Colonic mucosa (tissue), 4 donors: ENCODE results near the gene PTPRT. TPM values are rescaled to one million over a fixed set of nuclear protein-coding genes. Genes with fewer than 3 reads are reported as not detected.

Experiments
- DNase-seq: peaks from one replicate; pipeline ENCODE4 v3.0.0-alpha.2; 2020
- H3K27ac ChIP-seq: fragments of 200-600 bp; one replicate; pipeline ENCODE4 v1.8.0; 2021
- H3K27me3 ChIP-seq: fragments of 200-600 bp; one replicate; pipeline ENCODE4 v1.8.0; 2021
- H3K36me3 ChIP-seq: fragments of 200-600 bp; one replicate; pipeline ENCODE4 v1.8.0; 2021
- H3K4me1 ChIP-seq: fragments of 200-600 bp; one replicate; pipeline ENCODE4 v1.8.0; 2021; ENCODE audit warnings: mild to moderate bottlenecking
- H3K4me3 ChIP-seq: fragments of 200-600 bp; one replicate; pipeline ENCODE4 v1.8.0; 2021
- H3K9ac ChIP-seq, 2 donors: one replicate each; pipeline ENCODE4 v1.7.0; 2013; ENCODE audit warnings: control low read depth in 2 of 2, low read depth in 2 of 2, low read length in 2 of 2
- H3K9me3 ChIP-seq: fragments of 200-600 bp; one replicate; pipeline ENCODE4 v1.8.0; 2021
- intact Hi-C: fragments of 100-400 bp; cut with DNase I; formaldehyde crosslinking; loops from one replicate; pipeline ENCODE4 v1.14.1; 2022
- total RNA-seq, 2 donors: library from RNA; stranded (reverse); fragmentation: NEBNext Ultra II Directional in 1 of 2; extraction: Animal tissue kit (Norgen Biotek cat#: 25700) in 1 of 2; gene quantifications; one replicate each; pipeline ENCODE4 v1.2.1, GENCODE V29; 2021
- TF ChIP-seq, protein P1 (sequence below): fragments of 200-600 bp; IDR thresholded peaks from one replicate; pipeline ENCODE4 v1.8.0; 2022; ENCODE audit warnings: antibody characterized with exemption, mild to moderate bottlenecking
- donor health status: healthy.
- donor health status: DM: no; HTN: no; CAD: no.
- donor health status: DM: no; HTN: no; CAD: no.

Gene PTPRT
- total RNA-seq, 2 donors from 2014 or later: 0.11 to 0.12 TPM

DNA sequence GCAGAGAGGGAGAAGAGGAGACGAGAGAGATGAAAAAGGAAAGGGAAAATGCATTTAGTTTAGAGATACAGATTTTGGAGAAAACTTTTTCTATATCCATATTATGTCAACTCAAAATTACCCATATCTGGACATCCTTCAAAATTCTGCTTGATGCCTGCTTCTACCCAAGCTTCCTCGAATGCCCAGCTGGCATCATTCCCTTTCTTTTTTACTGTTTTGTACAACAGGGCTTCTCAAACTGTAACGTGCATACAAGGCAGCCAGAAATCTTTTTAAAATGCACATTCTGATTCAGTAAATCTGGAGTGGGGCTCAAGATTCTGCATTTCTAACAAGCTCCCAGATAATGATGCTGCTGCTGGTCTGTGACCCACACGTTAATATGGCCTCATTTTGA lies 1108.8 kb downstream of the PTPRT start:
- Histone ChIP-seq H3K27ac (no peak overlapping the region), H3K9me3 (no peaks in the 10 kb centered on the region), H3K4me3 (no peak overlapping the region), H3K9ac (no peak overlapping the region), H3K27me3 (no peaks in the 10 kb centered on the region), H3K36me3 (no peaks in the 10 kb centered on the region), H3K4me1 (no peaks in the 10 kb centered on the region)
- no peak for DNase-seq
- intact Hi-C loops: no loop called here
- TF ChIP-seq, protein P1, sequence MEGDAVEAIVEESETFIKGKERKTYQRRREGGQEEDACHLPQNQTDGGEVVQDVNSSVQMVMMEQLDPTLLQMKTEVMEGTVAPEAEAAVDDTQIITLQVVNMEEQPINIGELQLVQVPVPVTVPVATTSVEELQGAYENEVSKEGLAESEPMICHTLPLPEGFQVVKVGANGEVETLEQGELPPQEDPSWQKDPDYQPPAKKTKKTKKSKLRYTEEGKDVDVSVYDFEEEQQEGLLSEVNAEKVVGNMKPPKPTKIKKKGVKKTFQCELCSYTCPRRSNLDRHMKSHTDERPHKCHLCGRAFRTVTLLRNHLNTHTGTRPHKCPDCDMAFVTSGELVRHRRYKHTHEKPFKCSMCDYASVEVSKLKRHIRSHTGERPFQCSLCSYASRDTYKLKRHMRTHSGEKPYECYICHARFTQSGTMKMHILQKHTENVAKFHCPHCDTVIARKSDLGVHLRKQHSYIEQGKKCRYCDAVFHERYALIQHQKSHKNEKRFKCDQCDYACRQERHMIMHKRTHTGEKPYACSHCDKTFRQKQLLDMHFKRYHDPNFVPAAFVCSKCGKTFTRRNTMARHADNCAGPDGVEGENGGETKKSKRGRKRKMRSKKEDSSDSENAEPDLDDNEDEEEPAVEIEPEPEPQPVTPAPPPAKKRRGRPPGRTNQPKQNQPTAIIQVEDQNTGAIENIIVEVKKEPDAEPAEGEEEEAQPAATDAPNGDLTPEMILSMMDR: no peak

DNA sequence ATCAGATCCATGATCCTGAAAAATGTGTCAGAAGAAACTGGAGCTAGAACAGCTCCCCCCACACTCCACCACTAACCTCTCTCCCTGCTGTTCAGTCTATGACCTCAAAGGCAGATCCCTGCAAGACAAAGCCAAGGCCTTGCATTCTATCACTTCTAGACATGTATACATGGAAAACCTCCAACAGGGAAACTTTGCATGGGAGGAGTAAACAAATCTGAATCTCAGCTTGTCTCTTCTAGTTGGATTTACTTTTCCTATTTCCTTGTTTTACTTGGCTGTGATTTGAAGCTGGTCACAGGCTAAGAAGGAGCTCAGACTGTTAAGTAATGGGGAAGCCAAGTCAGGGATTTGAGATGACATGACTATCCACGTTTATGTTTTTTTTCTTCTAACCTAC lies 1114.8 kb downstream of the PTPRT start:
- no peak overlapping the region for H3K4me3 ChIP-seq
- H3K27ac ChIP-seq: no peak overlapping the region
- H3K9ac ChIP-seq: no peak overlapping the region
- no peaks in the 10 kb centered on the region for H3K4me1 ChIP-seq
- no peaks in the 10 kb centered on the region for H3K36me3 ChIP-seq
- DNase-seq: no peak
- intact Hi-C loops: no loop called here
- no peaks in the 10 kb centered on the region for H3K9me3 ChIP-seq
- no peaks in the 10 kb centered on the region for H3K27me3 ChIP-seq
- TF ChIP-seq, protein P1: no peak

DNA sequence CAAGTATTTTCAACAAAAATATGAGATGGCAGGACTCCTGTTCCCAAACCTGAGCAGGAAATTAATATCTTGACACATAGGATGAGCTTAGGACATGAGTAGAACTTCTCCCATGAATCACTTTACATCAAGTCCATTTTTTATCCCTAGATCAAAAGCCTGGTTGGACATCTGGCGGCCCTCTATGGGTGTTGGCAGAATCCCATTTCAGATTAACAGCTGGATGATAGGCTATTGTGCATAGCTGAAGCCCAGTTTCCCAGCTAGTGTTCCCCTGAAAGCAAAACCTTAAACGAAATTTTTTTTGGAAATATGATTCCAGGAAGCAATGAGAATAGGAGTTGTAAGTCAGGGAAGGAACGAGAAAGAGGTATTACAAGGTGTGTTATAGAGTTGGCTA lies 1122.1 kb downstream of the PTPRT start:
- no peak overlapping the region for H3K9ac ChIP-seq
- no peaks in the 10 kb centered on the region for H3K36me3 ChIP-seq
- intact Hi-C loops: no loop called here
- no peak overlapping the region for H3K27ac ChIP-seq
- H3K27me3 ChIP-seq: no peaks in the 10 kb centered on the region
- DNase-seq: no peak
- H3K9me3 ChIP-seq: no peaks in the 10 kb centered on the region
- H3K4me1 ChIP-seq: no peaks in the 10 kb centered on the region
- no peak overlapping the region for H3K4me3 ChIP-seq
- TF ChIP-seq, protein P1: no peak

DNA sequence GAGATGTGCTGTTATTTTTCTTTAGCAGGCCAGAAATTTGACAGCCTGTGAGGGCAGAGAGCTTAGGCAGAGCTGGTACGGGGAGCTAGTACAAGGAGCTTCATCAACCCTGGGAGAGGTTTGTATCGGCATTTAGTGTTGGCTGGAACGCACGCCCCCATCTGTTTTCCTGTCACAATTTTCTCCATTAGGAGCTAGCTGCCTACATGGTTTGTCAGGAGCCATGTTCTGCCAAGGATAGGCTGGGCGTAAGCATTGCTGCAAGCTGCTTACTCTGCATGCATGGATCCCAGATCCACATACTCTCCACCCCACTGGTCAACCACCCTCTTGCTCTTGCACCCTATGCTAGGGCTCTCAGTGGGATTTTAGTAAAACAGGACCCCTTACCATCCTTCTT lies 1122.5 kb downstream of the PTPRT start:
- H3K36me3 ChIP-seq: no peaks in the 10 kb centered on the region
- no peaks in the 10 kb centered on the region for H3K4me1 ChIP-seq
- intact Hi-C loops: no loop called here
- H3K4me3 ChIP-seq: no peak overlapping the region
- no peak overlapping the region for H3K9ac ChIP-seq
- TF ChIP-seq, protein P1: no peak
- H3K27ac ChIP-seq: no peak overlapping the region
- no peaks in the 10 kb centered on the region for H3K27me3 ChIP-seq
- no peaks in the 10 kb centered on the region for H3K9me3 ChIP-seq
- no peak for DNase-seq

DNA sequence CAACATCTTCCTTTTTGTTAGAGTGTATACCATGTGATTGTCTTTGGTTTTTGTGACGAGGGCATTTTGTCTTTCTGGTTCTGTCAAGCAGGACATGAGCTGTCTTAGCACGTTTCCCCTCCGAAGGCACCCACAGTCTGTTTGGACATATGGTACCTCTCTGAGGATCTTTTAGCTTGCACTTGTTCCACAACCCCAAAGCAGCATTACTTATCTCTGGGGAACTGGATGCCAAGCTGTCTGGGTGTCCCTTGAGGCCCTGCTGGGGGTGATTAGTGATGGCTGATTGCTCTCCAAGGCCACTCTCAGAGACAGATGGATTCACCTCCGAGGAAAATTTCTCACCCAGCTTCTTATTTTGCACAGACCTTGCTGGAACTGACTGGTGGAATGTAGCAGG lies 1126.6 kb downstream of the PTPRT start:
- intact Hi-C loops: no loop called here
- no peaks in the 10 kb centered on the region for H3K27me3 ChIP-seq
- H3K9me3 ChIP-seq: no peaks in the 10 kb centered on the region
- H3K4me1 ChIP-seq: no peaks in the 10 kb centered on the region
- H3K4me3 ChIP-seq: no peak overlapping the region
- DNase-seq: no peak
- H3K36me3 ChIP-seq: no peaks in the 10 kb centered on the region
- H3K9ac ChIP-seq: no peak overlapping the region
- H3K27ac ChIP-seq: no peak overlapping the region
- TF ChIP-seq, protein P1: no peak

DNA sequence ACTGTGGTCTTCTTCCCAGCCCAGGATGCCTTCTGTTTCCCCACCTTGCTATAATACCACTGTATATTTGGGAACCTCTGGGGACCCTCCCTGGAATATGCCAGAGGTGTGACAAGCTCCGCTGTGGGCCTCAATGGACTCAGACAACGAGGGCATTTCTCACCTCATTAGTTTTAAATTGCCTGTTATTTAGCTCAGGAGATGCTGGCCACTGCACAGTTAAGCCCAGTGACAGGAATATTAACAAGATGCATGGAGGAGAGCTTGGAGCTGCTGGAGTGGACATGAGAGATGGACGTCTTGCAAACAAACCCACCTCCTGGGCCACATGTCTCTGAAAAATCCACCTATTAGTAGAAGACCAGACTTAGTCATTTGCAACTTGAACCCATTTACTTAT lies 1136.4 kb downstream of the PTPRT start:
- Histone ChIP-seq H3K27me3 (no peaks in the 10 kb centered on the region), H3K4me1 (no peaks in the 10 kb centered on the region), H3K9me3 (no peaks in the 10 kb centered on the region), H3K4me3 (no peak overlapping the region), H3K27ac (no peak overlapping the region), H3K9ac (no peak overlapping the region), H3K36me3 (no peaks in the 10 kb centered on the region)
- DNase-seq: no peak
- TF ChIP-seq, protein P1: no peak
- intact Hi-C loops: no loop called here
